Right lobe of liver (tissue), 4 donors: ENCODE measurements around the gene TBC1D1.

ENCODE experiments used
- POLR2A ChIP-seq: fragments of 450-650 bp; IDR thresholded peaks from one replicate; pipeline ENCODE4 v1.6.1; 2017; ENCODE audit warnings: antibody characterized with exemption, mild to moderate bottlenecking
- TF ChIP-seq, protein P1 (sequence below), 4 donors: fragments of 200-600 bp in 3 of 4; fragments of 450-650 bp in 1 of 4; IDR thresholded peaks; one replicate each; pipeline versions ENCODE4 v1.5.1 to v1.8.0; 2016 to 2022; ENCODE audit warnings: antibody characterized with exemption in 4 of 4, mild to moderate bottlenecking in 2 of 4
- donor health status: DM: no; HTN: no; CAD: no.
- donor health status: DM: no; HTN: no; CAD: no.
- donor health status: DM: no; HTN: yes; CAD: no.

DNA sequence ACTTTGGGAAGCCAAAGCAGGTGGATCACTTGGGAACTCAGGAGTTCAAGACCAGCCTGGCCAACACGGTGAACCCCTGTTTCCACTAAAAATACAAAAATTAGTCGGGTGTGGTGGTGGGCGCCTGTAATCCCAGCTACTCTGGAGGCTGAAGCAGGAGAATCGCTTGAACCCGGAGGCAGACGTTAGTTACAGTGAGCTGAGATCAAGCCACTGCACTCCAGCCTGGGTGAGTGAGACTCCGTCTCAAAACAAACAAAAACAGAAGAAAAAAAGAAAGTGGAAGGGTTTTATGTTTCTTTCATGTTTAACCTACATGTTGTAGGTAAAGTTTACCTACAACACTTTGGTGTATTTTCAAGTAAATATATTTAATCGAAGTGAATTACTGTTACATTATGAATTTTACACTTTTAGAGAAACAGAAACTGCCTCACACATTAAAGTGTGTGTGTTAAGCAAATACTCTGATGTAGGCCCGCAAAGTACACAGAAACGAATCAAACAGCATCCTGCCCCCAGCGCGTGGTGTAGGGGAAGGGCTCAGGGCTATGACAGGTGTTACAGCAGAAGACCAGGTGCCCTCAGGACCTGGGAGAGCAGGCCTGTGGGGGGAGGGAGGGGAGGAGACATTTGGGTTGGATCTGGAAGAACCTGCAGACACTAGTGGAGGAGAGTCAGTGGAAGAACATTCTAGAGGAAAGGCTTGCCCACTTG is 108.3 kb downstream of the TBC1D1 start:
- TF ChIP-seq, protein P1, sequence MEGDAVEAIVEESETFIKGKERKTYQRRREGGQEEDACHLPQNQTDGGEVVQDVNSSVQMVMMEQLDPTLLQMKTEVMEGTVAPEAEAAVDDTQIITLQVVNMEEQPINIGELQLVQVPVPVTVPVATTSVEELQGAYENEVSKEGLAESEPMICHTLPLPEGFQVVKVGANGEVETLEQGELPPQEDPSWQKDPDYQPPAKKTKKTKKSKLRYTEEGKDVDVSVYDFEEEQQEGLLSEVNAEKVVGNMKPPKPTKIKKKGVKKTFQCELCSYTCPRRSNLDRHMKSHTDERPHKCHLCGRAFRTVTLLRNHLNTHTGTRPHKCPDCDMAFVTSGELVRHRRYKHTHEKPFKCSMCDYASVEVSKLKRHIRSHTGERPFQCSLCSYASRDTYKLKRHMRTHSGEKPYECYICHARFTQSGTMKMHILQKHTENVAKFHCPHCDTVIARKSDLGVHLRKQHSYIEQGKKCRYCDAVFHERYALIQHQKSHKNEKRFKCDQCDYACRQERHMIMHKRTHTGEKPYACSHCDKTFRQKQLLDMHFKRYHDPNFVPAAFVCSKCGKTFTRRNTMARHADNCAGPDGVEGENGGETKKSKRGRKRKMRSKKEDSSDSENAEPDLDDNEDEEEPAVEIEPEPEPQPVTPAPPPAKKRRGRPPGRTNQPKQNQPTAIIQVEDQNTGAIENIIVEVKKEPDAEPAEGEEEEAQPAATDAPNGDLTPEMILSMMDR (IDR thresholded peaks at IDR 0.05): no peak
- TF ChIP-seq POLR2A: no peak
